Esophagus muscularis mucosa (tissue), 4 donors: ENCODE data around the gene ANKDD1A. TPM values are rescaled to one million over a fixed set of nuclear protein-coding genes. Genes with fewer than 3 reads are reported as not detected.

Experiments used
- DNase-seq: peaks from one replicate; pipeline ENCODE4 v3.0.0-alpha.2; 2017; ENCODE audit errors: extremely low spot score
- H3K27ac ChIP-seq, 4 donors: fragments of 200-600 bp; sonication (generic); replicated peaks in 1 of 4; 1 replicate in 3 of 4; 2 replicates in 1 of 4; pipeline ENCODE4 v1.5.1; 2016 to 2019; ENCODE audit warnings: mild to moderate bottlenecking in 1 of 4
- H3K27me3 ChIP-seq, 4 donors: fragments of 200-600 bp; sonication (generic); one replicate each; pipeline versions ENCODE4 v1.5.1 to v1.6.0; 2016 to 2019
- H3K36me3 ChIP-seq, 4 donors: fragments of 200-600 bp; sonication (generic); one replicate each; pipeline ENCODE4 v1.5.1; 2016 to 2019
- H3K4me1 ChIP-seq, 4 donors: fragments of 200-600 bp; sonication (generic); one replicate each; pipeline ENCODE4 v1.5.1; 2016 to 2019
- H3K4me3 ChIP-seq, 4 donors: fragments of 200-600 bp; sonication (generic); 1 replicate in 2 of 4; 2 replicates in 2 of 4; pipeline ENCODE4 v1.5.1; 2016 to 2019; ENCODE audit warnings: mild to moderate bottlenecking in 4 of 4, moderate library complexity in 1 of 4
- H3K9me3 ChIP-seq, 4 donors: fragments of 200-600 bp; sonication (generic); 1 replicate in 3 of 4; 2 replicates in 1 of 4; pipeline ENCODE4 v1.5.1; 2016 to 2019
- EP300 ChIP-seq: sonication (generic); formaldehyde crosslinking; IDR thresholded peaks from one replicate; pipeline ENCODE4 v1.6.1; 2017; ENCODE audit warnings: antibody characterized with exemption
- POLR2A ChIP-seq: fragments of 450-650 bp; IDR thresholded peaks from one replicate; pipeline ENCODE4 v1.6.1; 2017; ENCODE audit warnings: antibody characterized with exemption, moderate library complexity, mild to moderate bottlenecking, low read depth
- POLR2AphosphoS5 ChIP-seq, 2 donors: sonication (generic); formaldehyde crosslinking; IDR thresholded peaks; one replicate each; pipeline ENCODE4 v1.6.1; 2017; ENCODE audit warnings: antibody characterized with exemption in 2 of 2
- WGBS: methylation state at CpG from one replicate; pipeline ENCODE4 v1.1.5; 2018; 5-methylcytosine and 5-hydroxymethylcytosine counted together
- intact Hi-C: fragments of 100-400 bp; cut with DNase I; formaldehyde crosslinking; loops from one replicate; pipeline ENCODE4 v1.15.1; 2023
- total RNA-seq, 4 donors: library from RNA; depleted of rRNA; stranded (reverse); fragments of >200 nt; gene quantifications; one replicate each; pipeline versions ENCODE4 v1.1.0 to v1.2.1, GENCODE V29; 2016
- TF ChIP-seq, protein P1 (sequence below), 3 experiments: fragments of 200-600 bp in 2 of 3; fragments of 450-650 bp in 1 of 3; sonication (generic) in 2 of 3; IDR thresholded peaks; one replicate each; pipeline ENCODE4 v1.5.1; 2017 to 2019; ENCODE audit warnings: antibody characterized with exemption in 3 of 3, mild to moderate bottlenecking in 2 of 3, moderate library complexity in 1 of 3

The ANKDD1A gene
- total RNA-seq, 4 donors from 2014 or later = 10.0 to 14.7 (median 11.0) TPM

DNA sequence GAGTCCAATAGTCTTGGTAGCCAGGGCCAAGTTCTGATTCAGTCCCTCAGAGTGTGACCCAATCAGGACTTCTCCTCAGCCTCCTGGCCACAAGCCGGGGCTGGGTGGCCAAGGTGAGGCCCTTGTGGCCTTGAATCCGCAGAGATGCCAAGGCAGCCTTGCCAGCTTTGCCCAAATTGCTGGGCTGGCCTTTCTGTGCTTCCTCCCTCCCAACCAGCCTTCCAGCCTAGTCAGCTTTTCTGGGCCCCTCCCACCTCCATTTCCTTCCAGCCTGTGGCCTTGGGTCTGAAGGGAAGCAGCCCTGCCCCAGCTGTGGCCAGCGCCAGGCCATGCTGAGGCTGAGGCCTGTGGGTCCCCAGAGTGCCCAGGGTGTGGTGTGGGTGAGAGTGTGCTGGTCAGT lies 34.3 kb upstream of the ANKDD1A start:
- peak; percentile 62 to 69 for TF ChIP-seq POLR2AphosphoS5 (IDR thresholded peaks at IDR 0.05)
- TF ChIP-seq, protein P1, sequence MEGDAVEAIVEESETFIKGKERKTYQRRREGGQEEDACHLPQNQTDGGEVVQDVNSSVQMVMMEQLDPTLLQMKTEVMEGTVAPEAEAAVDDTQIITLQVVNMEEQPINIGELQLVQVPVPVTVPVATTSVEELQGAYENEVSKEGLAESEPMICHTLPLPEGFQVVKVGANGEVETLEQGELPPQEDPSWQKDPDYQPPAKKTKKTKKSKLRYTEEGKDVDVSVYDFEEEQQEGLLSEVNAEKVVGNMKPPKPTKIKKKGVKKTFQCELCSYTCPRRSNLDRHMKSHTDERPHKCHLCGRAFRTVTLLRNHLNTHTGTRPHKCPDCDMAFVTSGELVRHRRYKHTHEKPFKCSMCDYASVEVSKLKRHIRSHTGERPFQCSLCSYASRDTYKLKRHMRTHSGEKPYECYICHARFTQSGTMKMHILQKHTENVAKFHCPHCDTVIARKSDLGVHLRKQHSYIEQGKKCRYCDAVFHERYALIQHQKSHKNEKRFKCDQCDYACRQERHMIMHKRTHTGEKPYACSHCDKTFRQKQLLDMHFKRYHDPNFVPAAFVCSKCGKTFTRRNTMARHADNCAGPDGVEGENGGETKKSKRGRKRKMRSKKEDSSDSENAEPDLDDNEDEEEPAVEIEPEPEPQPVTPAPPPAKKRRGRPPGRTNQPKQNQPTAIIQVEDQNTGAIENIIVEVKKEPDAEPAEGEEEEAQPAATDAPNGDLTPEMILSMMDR (IDR thresholded peaks at IDR 0.05) = no peak
- Histone ChIP-seq H3K4me3 (no peak overlapping the region), H3K27ac (peak overlapping the region; percentile 48 to 71 (median 56)), H3K27me3 (no peaks in the 10 kb centered on the region), H3K9me3 (no peaks in the 10 kb centered on the region), H3K36me3 (peaks cover 0 to 6% (median 0%) of the 10 kb centered on the region in 4 donors), H3K4me1 (peaks cover 33 to 52% (median 48%) of the 10 kb centered on the region in 4 donors)
- WGBS = 61% methylated on average over 2 of the region's 3 CpGs
- no peak for DNase-seq
- intact Hi-C loops = no loop called here

DNA sequence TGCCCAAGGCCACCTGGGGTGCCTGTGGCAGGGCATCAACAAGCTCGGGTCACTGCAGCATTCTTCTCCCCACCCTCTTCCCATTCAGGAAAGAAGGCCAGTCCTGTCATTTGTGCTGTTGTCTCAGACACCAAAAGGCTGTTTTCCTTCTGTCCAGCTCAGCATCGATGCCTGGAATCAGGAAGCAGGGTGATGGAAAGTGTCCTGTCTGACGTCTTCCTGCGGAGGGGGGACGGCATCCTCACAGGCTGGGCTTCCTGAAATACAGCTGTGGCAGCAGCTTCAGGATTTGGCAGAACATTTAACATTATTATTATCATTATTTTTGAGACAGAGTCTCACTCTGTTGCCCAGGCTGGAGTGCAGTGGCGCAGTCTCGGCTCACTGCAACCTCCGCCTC lies 33.0 kb upstream of the ANKDD1A start:
- no peak for DNase-seq
- Histone ChIP-seq H3K27ac (peak overlapping the region; percentile 48 to 71 (median 56)), H3K4me1 (peaks cover 24 to 50% (median 45%) of the 10 kb centered on the region in 4 donors), H3K36me3 (peaks cover 0 to 6% (median 0%) of the 10 kb centered on the region in 4 donors), H3K9me3 (no peaks in the 10 kb centered on the region), H3K27me3 (no peaks in the 10 kb centered on the region), H3K4me3 (no peak overlapping the region)
- TF ChIP-seq EP300 (no peak), POLR2AphosphoS5 (IDR thresholded peaks at IDR 0.05) (peak; percentile 59 to 67)
- TF ChIP-seq, protein P1 (IDR thresholded peaks at IDR 0.05) = no peak
- 58% methylated on average over 8 of the region's 8 CpGs for WGBS
- intact Hi-C loops = no loop called here

DNA sequence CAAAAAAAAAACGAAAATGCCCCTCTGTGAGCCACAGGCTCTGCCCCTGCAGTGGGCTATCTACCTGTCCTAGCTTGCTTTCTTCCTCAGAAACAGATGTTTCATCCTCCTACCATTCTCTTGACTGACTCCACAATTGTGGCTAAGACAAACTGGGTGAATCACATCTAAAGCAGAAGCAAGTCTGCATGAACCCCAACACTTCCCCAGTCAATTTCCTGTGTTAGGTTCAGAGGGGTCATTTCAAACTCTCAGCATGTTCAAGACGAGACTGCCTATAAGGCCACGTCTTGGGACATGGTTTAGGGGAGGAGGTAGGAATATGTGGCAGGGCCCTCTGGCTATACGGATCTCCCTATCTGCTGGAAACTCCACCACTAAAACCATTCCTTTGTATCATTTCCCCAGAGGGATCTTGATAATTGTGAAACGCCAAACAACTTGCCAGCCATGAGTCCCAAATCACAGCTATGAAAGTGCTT lies 28.6 kb upstream of the ANKDD1A start:
- TF ChIP-seq, protein P1 (IDR thresholded peaks at IDR 0.05) = no peak
- TF ChIP-seq POLR2A (no peak), EP300 (no peak), POLR2AphosphoS5 (IDR thresholded peaks at IDR 0.05) (no peak)
- Histone ChIP-seq H3K4me3 (no peak overlapping the region), H3K36me3 (peaks cover 0 to 4% (median 0%) of the 10 kb centered on the region in 4 donors), H3K9me3 (no peaks in the 10 kb centered on the region), H3K4me1 (peaks cover 11 to 34% (median 29%) of the 10 kb centered on the region in 4 donors), H3K27me3 (no peaks in the 10 kb centered on the region), H3K27ac (peak overlapping the region in 3 of 4 donors; percentile 20 to 63 (median 55))
- intact Hi-C loops = no loop called here
- DNase-seq = no peak
- 70% methylated on average over 5 of the region's 5 CpGs for WGBS

DNA sequence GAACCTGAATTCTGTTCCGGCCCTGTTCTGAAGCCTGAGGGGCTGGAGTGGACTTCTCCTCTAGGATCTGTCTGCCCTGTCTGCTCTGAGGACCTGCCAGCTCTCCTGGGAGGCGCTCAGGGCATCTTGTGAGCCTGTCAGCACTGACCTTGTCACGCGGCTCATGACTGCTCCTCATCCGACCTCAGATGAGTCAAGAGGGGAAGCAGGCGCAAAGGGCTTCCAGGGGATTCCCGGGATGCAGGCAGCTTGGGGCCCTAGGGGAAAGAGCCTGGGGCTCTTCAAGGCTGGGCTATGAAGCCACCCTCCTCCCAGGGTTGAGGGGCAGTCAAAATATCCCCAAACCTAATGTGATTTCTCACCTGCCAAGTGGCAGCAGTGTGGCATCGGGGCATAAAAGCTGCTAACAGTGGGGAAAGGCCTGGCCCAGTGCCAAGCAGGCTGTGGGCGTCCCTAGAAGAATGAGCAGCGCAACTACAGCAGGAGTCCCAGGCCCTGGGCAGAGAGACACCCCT lies 27.6 kb upstream of the ANKDD1A start:
- 27% methylated on average over 7 of the region's 10 CpGs for WGBS
- intact Hi-C loops = no loop called here
- Histone ChIP-seq H3K4me3 (no peak overlapping the region), H3K9me3 (no peaks in the 10 kb centered on the region), H3K4me1 (peaks cover 10 to 29% (median 25%) of the 10 kb centered on the region in 4 donors), H3K27ac (peak overlapping the region; percentile 7 to 63 (median 36)), H3K27me3 (no peaks in the 10 kb centered on the region), H3K36me3 (no peaks in the 10 kb centered on the region)
- DNase-seq = no peak
- TF ChIP-seq POLR2A (no peak), POLR2AphosphoS5 (IDR thresholded peaks at IDR 0.05) (peak; percentile 44 to 64), EP300 (no peak)
- TF ChIP-seq, protein P1 (IDR thresholded peaks at IDR 0.05) = no peak

DNA sequence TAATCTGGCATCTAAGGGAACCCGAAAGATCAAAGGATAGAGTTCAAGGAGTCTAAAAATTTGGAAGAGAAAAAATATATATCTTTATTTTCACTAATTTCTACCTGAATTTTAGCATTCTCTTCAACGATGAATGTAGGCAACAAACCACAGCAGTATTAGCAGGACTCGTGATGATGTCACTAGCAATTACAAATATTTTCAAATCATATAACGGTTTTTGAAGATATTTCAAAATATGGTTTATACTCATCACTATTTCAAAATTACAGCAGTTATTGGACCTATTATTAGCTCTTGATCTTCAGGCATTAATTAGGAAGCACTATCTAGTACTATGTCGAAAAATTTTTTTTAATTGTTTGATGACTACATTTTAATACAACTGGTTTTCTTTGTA lies 27.0 kb upstream of the ANKDD1A start:
- TF ChIP-seq, protein P1 (IDR thresholded peaks at IDR 0.05) = no peak
- TF ChIP-seq POLR2AphosphoS5 (IDR thresholded peaks at IDR 0.05) (no peak), POLR2A (no peak), EP300 (no peak)
- Histone ChIP-seq H3K36me3 (no peaks in the 10 kb centered on the region), H3K27me3 (no peaks in the 10 kb centered on the region), H3K9me3 (no peaks in the 10 kb centered on the region), H3K27ac (no peak overlapping the region), H3K4me1 (peaks cover 10 to 29% (median 25%) of the 10 kb centered on the region in 4 donors), H3K4me3 (no peak overlapping the region)
- 88% methylated on average over 5 of the region's 5 CpGs for WGBS
- no peak for DNase-seq
- intact Hi-C loops = no loop called here
